LNCAP (cell line): ENCODE data around the gene RETREG1.

Source experiments
- TF ChIP-seq, protein P1 (sequence below): fragments of 450-650 bp; IDR thresholded peaks from 2 replicates; pipeline ENCODE4 v1.5.1; 2017; ENCODE audit warnings: mild to moderate bottlenecking

The RETREG1 gene

DNA sequence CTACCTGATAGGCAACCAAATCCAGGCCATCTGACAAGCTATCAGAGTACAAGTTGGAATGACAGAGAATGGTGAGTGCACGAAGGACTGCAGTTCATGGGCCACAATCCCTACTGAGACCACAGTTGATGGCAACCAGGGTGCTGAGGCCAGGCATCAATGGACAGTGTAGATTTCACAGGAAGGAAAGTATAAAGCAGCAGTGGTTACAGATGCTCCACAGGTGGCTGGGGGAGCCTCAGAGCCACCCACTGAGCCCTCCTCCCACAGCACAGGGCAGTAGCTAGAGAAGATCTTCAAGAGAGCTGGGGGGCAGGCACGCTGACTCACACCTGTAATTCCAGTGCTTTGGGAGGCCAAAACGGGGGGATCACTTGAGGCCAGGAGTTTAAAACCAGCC lies 49.4 kb downstream of the RETREG1 start:
- TF ChIP-seq, protein P1, sequence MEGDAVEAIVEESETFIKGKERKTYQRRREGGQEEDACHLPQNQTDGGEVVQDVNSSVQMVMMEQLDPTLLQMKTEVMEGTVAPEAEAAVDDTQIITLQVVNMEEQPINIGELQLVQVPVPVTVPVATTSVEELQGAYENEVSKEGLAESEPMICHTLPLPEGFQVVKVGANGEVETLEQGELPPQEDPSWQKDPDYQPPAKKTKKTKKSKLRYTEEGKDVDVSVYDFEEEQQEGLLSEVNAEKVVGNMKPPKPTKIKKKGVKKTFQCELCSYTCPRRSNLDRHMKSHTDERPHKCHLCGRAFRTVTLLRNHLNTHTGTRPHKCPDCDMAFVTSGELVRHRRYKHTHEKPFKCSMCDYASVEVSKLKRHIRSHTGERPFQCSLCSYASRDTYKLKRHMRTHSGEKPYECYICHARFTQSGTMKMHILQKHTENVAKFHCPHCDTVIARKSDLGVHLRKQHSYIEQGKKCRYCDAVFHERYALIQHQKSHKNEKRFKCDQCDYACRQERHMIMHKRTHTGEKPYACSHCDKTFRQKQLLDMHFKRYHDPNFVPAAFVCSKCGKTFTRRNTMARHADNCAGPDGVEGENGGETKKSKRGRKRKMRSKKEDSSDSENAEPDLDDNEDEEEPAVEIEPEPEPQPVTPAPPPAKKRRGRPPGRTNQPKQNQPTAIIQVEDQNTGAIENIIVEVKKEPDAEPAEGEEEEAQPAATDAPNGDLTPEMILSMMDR = no peak

DNA sequence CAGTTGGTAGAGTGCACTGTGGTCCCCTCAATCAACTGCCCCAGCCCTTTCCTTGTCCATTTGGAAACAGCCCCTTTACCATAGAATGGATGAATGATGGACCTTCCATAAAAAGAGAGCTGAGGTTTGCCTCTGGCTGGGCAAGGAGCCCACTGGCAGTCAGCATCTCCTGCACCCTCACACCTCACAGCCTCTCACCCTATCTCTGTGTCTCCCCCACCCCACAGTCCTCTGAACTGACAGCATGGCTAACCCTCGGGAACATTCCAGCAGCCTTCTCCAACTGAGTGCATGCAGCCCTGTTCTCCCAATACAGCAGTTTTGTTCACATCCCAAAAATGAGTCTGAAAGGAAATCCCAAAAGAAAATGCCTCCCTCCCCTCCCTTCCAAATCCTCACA lies 51.7 kb downstream of the RETREG1 start:
- TF ChIP-seq, protein P1 = no peak

DNA sequence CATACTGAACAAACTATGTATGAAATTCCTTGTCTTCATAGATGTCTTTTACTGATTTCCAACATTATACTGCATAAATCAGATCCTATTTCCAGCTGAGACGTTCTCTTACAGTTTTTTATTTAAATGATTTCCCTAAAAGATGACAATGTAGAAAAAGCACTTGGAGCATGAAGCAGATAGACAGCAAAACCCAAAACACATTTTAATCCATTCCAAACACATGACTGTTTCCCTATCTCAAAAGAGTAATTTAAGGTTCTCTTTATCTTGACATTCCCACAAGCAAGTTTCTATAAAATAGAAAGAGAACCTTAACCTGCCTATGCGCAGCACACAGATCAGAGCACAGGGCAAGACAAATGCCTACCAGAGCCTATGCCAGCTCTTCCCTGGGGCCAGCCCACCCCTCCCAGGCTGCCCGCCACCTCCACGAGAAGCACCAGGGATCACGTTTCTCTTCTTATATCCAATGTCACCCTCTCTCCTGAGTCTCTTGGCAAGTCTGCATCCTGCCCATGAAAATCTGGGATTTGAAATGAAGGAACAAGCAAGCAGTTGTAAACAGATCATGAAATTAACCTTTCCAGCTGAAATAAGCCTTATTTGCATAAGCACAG lies 52.4 kb downstream of the RETREG1 start:
- TF ChIP-seq, protein P1 = no peak

DNA sequence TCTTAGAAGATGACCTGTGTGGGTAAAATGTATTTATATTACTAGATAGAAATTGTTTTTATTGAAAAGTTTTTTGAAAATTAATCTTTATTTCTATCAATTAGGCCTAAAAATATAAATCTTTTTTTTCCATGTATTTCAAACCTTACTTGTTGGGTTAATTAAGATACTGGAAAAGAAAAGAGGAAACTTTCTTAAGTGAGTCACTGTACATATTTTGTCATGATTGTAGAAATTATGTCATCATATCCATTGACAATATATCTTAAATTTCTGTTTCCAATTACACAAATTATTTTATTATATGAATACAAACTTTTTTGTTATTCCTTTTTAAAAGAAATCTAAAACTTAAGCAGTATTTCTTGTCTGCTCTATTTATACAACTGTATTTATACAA lies 53.1 kb downstream of the RETREG1 start:
- TF ChIP-seq, protein P1 = no peak

DNA sequence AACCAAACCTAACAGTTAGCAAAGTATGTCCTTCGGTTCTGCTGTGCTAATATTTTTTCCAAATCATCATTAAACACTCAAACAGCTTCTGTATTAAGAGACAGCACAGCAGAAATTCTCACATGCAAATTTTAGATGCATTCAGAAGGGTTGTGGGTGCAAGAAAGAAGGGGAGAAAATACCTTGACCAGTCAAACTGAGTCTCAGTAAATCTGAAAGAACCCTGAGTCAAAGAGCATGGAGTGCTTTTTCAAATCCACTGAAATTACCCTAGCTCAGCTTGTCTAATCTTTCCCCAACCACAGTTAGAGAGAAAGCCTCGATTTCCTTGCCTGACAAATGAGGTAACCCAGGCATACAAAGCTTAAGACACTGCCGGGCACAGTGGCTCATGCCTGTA lies 55.1 kb downstream of the RETREG1 start:
- TF ChIP-seq, protein P1 = no peak

DNA sequence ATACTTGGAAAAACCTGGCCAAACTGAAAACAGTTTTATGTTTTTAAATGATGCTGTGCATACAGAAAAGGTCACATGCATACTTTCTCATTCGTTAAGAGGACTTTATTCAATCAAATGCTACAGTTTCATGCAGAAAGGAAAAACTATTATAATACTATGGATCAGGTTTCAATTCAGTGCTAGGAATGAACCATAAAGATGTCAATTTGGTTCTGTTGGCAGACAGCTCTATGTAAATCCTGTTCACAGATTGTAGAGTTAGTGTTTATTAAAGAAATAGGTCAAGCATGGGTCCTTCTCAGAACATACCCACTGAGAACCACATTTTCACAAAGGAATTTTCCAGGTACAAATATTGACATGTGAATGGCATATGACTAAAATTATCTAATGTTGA lies 57.1 kb downstream of the RETREG1 start:
- TF ChIP-seq, protein P1 = no peak

DNA sequence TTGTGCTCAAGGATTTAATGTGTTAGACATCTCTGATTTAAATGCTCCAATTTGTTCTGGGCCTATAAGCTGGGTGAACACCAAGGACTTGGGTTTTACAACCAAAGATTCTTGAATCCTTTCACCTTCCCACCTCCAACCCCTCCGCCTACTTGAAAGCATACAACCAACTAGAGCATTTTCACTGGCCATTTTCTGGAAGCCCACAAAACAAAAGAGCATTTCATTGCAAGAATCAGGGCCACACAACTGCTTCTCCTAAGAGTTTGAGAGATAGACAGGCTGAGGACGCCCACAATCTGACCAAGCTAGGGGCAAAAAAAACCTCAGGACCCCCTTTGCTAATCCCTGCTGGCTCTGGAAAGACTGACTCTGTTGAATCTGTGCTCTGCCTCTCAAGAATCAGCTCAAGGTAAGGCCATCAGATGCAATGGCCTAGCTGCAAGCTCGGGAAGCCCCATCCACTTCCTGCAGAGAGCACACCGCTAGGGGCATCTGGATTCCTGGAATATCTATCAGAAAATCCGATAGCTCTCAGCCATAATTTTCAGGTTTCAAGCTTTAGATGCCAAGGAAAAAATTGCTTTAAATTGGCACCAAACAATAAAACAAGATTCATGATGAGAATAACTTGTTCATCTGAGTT lies 57.7 kb downstream of the RETREG1 start:
- TF ChIP-seq, protein P1 = no peak
